GM19463 (cell line): ENCODE data around the gene WDFY4.

Experiments
- ATAC-seq: cut with Tn5 transposase; IDR thresholded peaks from one replicate; pipeline ENCODE4 v1.9.1; 2021; ENCODE audit warnings: mild to moderate bottlenecking, moderate library complexity; ENCODE audit not compliant: unreplicated experiment

WDFY4 gene

GRCh38 chr10:48767373-48768143, 82.9 kb downstream of the WDFY4 start:
- ATAC-seq, result no peak

- no peak for ATAC-seq
Observed at GRCh38 chr10:48768144-48768766, 83.6 kb downstream of the WDFY4 start.

- no peak for ATAC-seq
Observed at GRCh38 chr10:48768926-48769325, 84.3 kb downstream of the WDFY4 start.

- no peak for ATAC-seq
Observed at GRCh38 chr10:48769706-48770435, 85.2 kb downstream of the WDFY4 start.

- ATAC-seq, result no peak
Observed at GRCh38 chr10:48770561-48771089, 86.0 kb downstream of the WDFY4 start.

- ATAC-seq, result no peak
Observed at GRCh38 chr10:48771234-48771633, 86.6 kb downstream of the WDFY4 start.

GRCh38 chr10:48772059-48772458, 87.4 kb downstream of the WDFY4 start:
- no peak for ATAC-seq

GRCh38 chr10:48773580-48773979, 88.9 kb downstream of the WDFY4 start:
- no peak for ATAC-seq

- ATAC-seq, result no peak
Observed at GRCh38 chr10:48774416-48775205, 89.9 kb downstream of the WDFY4 start.

- ATAC-seq, result no peak
Observed at GRCh38 chr10:48775206-48775517, 90.5 kb downstream of the WDFY4 start.

GRCh38 chr10:48776005-48776522, 91.4 kb downstream of the WDFY4 start:
- ATAC-seq, result no peak

GRCh38 chr10:48776528-48776927, 91.9 kb downstream of the WDFY4 start:
- no peak for ATAC-seq

- ATAC-seq, result no peak
Observed at GRCh38 chr10:48777110-48777509, 92.4 kb downstream of the WDFY4 start.

GRCh38 chr10:48778193-48778857, 93.7 kb downstream of the WDFY4 start:
- no peak for ATAC-seq

- no peak for ATAC-seq
Observed at GRCh38 chr10:48779077-48779476, 94.4 kb downstream of the WDFY4 start.

GRCh38 chr10:48779546-48780152, 95.0 kb downstream of the WDFY4 start:
- no peak for ATAC-seq

GRCh38 chr10:48780341-48780740, 95.7 kb downstream of the WDFY4 start:
- no peak for ATAC-seq

GRCh38 chr10:48782386-48782785, 97.7 kb downstream of the WDFY4 start:
- ATAC-seq, result no peak

- ATAC-seq, result no peak
Observed at GRCh38 chr10:48784031-48784430, 99.4 kb downstream of the WDFY4 start.

GRCh38 chr10:48785796-48786195, 101.1 kb downstream of the WDFY4 start:
- no peak for ATAC-seq
